HG03025 (cell line): ENCODE measurements around the gene CPPED1.

ENCODE experiments used
- ATAC-seq: cut with Tn5 transposase; IDR thresholded peaks from one replicate; pipeline ENCODE4 v1.9.1; 2021; ENCODE audit warnings: mild to moderate bottlenecking, moderate library complexity; ENCODE audit not compliant: unreplicated experiment, low FRiP score

The CPPED1 gene

DNA sequence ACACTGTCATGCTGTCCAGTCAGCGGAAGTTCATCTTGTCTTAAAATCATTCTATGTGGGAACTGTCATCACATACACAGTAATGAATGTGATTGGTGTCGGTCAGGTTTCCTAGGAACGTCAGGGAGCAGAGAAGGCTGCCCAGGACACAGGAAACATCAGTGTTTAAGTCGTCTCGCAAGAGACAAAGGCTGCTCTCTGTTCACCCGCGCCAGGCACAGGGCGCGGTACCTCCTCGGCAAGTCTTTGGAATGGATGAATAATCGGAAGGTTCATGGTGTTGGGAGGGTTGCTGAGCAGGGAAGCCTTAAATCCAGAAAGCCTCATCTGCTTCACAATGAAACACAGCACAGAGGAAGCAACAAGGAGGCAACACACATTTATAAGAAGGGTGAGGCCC is 148.2 kb downstream of the CPPED1 start:
- no peak for ATAC-seq

DNA sequence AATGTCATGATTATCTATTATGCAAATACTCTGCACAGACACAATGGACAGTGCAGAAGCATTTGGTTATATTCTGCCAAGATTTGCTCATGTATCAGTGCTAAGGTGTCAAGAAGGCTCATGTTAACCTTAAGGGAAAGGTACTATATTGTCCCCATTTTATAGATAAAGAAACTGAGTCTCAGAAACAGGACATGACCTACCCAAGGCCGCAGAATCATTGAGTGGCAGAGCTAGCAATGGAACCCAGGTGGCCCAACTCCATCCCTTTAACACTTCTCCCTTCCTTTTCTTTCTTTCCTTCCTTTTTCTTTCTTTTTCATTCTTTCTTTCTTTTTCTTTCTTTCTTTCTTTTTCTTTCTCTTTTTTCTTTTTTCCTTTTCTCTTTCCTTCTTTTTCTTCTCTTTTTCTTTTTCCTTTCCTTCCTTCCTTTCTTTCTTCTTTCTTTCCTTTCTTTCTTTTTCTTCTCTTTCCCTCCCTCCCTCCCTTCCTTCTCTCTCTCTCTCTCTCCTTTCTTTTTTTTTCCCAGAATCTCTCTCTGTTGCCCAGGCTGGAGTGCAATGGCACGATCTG is 149.8 kb downstream of the CPPED1 start:
- no peak for ATAC-seq

DNA sequence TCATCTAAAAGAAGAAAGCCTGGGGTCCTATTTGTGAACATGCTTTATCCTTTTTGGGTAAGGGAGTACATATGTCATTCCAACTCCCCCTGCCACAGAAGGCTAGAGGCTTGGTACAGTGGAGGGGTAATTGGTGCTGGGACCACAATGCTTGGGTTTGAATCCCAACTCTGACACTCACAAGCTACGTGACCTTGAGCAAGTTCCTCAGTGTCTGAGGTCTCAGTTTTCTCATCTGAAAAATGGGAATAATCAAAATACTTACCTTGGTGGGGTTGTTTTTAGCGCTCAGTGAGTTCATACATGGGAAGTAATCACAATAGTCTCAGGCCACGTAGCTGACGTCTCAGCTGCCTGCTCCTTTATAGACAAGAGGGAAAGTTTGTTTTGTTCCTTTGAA is 150.8 kb downstream of the CPPED1 start:
- ATAC-seq, result no peak

DNA sequence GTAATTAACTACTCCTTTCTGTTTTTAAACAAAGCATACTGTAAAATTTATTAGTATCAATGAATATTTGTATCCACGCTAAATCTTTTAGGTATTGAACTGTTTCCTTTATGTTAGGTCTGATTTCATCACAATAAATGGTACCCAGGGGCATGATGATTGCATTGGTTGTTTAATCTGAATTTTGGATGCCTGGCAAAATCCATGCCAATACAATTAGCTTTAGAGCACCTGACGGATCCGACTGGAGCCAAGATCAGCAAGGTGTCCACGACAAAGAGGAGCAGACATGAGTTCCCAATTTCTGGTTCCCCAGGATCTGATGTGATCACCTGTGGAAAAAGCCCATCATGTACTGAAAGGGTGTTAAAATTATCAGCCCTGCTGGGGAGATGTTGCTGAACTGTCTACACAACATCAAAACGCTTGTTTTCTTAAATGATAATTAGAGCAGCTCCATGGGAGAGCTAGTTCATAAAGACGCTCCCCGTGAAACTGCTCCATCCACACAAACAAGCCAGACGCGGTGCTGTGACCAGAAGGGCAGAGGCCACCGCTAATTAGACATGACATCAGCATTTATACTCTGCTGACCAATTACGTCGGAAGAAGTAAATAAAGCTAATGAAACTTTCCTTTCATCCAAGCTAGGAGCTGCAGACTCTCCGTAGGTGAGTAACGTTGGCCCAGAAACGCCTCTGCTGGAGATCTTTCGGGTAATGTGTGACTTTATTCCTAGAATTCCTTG is 151.7 kb downstream of the CPPED1 start:
- ATAC-seq, result no peak

DNA sequence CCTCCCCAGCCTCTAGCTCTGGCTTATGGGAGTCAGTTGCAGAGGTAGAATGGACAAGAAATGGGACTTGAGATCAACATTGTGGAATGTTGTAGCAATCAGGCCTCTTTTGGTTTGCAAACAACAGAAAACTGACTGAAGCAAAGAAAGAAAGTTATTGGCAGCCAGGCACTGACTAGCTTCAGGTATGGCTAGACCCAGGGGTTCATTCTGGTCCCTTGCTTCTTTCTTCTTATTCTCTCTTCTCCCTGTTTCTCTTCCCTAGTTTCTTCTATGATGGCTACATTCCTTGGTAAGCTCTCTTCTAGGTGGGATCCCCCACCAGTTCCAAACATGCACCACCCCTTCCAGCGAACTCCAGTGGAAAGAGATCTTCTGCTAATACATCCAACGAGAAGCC is 154.3 kb downstream of the CPPED1 start:
- no peak for ATAC-seq

DNA sequence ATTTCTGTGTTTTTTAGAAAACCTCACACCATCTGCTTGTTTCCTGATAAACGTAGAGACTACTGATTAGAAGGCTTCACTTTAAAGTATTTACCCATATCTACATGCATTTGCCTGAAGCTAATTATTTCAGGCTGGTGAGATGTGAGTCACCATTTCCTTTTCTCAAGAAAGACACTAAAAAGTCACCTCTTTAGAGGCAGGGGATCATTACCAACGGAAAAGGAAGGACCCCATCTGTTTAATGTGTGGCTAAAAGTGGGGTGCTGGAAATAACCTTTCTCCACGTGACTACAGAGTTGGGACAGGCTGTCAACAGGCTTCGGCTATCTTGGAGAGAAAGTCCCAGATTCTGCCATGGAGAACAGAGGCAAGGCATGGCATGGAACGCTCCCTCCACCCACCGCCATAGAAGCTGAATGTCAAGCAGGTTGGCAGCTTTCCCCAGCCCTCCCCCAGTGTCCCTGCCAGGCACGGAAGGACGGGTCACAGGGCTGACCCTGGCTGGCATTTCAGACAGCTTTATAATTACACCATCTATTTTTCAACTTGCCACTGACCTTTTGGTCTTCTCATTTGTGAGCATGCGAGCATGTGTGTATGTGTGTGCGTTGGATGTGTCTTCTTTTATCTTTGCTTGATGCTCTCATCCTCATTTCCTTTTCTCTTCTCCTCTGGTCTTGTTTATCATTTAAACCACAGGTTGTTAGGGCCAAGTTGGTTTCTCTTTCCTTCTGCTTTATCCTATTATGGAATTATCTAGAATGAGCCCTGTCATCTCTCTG is 157.0 kb downstream of the CPPED1 start:
- no peak for ATAC-seq

DNA sequence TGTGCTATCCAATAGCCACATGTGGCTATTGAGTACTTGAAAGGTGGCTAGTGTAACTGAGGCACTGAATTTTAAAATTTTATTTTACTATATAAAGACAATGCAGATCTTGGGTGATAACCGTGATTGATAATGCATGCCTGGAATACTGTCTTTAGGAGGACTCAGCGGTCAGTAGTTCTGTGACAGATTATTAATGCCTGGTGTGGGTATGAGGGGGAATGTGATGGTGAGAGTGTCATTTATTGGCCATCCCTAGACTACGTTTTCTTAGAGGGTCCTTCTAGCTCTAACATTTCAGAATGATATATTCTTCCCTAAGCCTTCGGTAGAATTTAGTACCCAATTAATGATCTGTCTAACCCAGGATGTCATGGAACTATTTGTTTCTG is 157.6 kb downstream of the CPPED1 start:
- ATAC-seq, result no peak

DNA sequence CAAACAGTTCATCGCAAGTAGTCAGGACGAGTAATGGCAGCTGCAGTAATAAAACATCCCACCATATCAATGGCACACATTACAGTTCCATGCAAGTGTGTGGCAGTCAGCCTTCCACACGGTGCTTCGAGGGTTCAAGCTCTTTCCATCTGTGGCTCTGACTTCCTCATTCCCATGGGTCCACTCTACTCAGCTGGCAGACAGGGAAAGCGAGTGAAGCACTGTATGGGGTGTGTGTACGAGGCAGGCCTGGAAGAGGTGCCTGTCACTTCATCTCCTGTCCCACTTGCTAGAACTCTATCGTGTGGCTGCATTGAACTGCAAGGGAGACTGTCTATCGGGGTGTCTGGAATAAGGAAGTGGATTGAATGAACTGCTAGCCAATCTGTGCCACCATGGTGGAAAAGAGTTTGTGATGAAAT is 160.6 kb downstream of the CPPED1 start:
- no peak for ATAC-seq

DNA sequence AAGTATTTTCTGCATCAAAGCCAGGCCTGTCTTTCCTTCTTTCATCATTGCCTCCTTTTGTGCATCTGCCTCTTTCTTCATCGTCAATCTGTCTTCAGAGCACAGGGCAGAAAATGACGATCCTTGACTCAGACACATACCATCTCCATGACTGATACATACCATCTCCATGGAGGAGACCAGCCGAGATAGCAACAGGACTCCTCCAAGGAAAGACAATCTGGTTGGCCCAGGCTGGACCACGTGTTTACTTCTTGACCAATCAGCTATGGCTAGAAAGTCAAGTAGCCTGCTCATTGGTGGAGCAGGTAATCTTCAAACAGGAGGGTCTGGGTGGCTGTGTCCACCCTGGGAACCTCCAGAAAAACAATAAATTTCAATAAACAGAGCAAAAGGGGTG is 164.6 kb downstream of the CPPED1 start:
- no peak for ATAC-seq

DNA sequence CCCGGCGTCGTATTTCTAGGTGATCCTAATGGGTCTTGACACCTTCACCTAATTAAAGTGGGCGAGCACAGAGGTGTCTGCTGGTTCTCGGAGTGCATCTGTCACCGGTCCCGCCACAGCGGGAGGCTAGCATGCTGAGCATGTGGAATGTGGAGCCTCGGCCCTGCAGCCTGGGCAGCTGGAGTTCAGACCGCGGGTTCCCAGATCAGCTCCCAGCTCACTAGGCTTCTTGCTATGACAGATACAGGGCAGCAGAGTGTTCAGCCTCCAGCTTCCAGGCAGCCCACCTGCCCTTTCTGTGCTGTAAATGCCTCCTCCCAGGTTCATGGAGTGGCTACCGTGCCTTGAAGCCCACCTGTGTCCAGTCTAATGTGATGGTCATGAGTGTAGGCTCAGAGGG is 166.7 kb downstream of the CPPED1 start:
- ATAC-seq, result no peak

DNA sequence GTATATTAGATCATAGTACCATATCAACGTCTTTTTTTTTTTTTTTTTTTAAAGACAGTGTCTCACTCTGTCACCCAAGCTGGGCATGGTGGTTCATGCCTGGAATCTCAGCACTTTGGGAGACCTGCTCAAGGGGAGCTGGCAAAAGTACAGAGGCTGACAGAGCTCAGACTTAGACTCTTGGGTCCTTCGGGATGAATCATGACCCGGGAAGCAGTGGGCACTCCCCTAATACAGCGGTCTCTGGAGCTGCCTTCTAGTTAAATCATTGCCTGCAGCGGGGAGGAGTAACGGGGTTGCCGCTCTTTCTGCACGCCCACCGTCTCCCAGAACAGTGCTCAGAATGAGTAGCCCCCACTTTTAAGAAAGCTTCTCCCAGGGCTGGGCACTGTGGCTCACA is 174.4 kb downstream of the CPPED1 start:
- ATAC-seq, result no peak

DNA sequence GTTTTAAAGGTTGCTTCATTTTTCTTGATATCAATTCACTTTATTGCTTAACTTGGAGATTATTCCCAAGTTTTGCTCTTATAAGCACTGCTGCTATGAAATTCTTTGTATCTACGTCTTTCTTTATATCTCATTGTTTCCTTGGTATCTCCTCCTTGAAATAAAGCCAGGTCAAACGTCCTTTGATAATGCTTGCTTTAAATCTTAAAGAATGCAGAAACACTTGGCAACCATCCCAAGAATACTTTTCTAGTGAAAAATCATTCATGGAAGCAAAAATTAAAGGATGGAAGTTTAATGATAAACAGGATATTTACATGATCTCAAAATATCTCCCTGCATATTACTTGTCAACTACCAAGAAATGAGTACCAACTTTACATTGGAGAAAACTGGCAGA is 175.2 kb downstream of the CPPED1 start:
- no peak for ATAC-seq

DNA sequence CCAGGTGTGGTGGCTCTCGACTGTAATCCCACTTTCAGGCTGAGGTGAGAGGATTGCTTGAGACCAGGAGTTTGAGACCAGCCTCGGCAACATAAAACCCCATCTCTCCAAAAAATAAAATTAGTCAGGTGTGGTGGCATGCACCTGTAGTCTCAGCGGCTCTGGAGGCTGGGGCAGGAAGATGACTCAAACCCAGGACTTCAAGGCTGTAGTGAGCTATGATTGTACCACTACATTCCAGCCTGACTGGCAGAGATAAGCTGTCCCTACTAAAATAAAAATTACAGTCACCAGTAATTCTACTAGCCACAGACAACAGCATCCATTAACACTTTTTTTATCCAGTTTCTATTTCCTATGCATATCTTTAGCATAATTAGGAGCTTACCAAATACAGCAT is 176.3 kb downstream of the CPPED1 start:
- ATAC-seq, result no peak

DNA sequence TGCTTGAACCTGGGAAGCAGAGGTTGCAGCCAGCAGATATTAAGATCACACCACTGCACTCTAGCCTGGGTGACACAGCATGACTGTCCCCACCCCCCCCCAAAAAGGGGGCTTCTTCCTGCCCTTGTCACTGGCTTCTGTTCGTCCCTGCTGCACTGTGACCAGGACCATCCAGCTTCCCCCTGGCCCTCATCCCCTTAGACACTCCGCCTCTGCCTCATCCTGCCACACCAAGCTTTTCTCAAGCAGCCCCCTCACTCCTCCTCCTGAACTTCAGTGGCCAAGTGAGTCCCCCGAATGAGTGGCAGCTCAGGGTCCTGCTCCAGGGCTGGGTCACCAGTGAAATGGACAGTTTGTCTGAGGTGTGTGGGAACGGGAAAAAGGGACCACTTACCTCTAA is 177.3 kb downstream of the CPPED1 start:
- no peak for ATAC-seq

DNA sequence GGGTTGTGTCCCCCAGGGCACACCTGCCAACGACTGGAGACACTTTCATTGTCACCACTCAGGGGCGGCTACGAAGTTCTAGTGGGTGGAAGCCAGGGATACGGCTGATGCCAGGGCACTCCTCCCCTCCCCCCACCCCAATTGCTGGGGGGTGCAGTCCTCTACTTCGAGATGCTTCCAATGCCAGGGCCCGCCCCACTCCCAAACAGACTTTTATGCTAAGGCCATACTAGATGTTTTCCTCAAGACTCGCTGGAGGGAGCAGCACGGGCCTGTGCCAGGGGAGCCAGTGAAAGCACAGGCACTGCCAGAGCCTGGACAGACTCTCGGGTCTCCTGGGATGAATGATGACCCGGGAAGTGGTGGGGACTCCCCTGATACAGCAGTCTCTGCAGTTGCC is 178.0 kb downstream of the CPPED1 start:
- ATAC-seq, result no peak

DNA sequence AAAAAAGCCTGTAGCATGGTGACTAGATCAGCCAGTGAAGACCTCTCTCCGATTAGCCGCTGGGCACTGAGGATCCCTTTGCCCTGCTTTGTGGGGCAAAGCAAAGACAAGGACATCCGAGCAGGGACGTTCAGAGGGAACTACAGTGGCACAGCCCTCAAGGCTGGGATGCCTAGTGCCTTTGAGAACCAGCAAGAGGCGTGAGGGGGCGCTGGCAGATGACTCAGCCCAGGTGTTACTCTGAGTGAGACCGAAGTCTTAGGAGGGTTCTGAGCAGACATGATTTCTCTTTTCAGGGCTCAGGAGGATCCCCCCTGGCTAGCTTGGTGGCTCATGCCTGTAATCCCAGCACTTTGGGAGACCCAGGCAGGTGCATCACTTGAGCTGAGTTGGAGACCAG is 178.6 kb downstream of the CPPED1 start:
- ATAC-seq, result no peak

DNA sequence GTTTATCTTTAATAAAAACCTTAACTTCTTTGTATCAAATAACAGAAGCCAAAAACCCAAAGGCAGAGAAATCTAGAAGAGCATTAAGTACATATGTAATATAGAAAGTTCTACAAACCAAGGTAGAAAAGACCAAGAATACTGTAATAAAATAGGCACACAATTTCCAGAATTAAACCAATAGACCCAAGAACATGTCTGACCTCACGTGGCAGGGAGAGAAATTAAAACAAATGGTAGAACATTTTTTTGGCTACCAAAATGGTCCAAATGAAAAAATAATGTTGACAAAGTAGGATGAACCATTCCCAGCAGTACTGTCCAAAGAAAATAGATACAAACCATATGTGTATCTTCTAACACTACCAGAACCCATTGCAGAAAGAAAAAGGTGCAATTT is 183.5 kb downstream of the CPPED1 start:
- ATAC-seq, result no peak

DNA sequence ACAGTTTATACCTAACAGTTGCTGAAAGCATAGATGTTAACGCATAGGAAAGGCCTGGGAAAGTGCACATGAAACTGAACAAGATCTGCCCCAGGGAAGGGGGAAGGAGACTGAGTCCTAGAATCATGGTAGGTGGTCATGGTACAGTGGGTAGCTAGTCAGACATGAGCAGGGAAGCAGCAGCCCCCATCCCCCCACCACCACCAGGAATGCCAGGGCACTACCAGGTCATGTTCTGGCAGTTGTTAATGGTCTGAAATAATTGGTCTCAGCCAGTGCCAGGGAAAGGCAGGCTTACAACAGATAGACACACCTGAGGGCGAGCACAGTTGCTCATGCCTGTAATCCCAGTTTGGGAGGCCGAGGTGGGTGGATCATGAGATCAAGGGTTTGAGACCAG is 185.2 kb downstream of the CPPED1 start:
- ATAC-seq, result no peak

DNA sequence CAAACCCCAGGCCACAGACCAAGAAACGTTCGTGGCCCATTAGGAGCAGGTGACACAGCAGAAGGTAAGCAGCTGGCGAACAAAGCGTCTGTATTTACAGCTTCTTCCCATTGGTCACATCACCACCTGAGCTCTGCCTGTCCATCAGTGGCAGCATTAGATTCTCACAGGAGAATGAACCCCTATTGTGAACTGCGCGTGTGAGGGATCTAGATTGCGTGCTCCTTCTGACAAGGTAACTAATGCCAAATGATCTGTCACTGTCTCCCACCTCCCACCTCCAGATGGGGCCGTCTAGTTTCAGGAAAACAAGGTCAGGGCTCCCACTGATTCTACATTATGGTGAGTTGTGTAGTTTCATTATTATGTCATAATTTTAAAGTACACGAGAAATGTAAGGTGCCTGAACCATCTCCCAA is 186.3 kb downstream of the CPPED1 start:
- ATAC-seq, result no peak

DNA sequence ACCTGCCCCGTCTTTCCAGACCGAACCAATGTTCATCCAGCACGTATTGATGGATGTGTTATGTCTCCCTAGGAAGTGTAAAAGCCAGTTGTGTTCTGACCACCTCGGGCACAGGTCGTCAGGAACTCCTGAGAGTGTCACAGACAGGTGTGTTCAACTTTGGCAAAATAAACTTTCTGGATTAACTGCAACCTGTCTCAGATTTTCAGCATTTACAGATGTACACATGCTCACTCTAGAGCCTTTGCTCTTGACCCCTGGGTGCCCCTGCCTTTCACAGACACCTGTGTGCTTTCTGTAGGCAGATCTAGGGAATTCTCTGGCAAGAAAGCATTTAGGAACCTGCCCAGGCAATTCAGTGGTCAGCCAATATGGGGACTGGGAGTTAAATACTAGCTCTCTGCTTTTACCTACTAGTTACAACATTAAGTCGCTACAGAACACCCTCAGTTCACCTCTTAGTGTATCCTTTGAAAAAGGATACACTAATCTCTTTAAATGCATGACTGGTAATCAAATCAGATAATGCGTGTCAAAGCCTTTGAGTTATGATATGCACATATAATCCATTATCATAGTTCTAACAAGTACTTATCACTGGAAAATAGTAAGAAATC is 188.9 kb downstream of the CPPED1 start:
- no peak for ATAC-seq

DNA sequence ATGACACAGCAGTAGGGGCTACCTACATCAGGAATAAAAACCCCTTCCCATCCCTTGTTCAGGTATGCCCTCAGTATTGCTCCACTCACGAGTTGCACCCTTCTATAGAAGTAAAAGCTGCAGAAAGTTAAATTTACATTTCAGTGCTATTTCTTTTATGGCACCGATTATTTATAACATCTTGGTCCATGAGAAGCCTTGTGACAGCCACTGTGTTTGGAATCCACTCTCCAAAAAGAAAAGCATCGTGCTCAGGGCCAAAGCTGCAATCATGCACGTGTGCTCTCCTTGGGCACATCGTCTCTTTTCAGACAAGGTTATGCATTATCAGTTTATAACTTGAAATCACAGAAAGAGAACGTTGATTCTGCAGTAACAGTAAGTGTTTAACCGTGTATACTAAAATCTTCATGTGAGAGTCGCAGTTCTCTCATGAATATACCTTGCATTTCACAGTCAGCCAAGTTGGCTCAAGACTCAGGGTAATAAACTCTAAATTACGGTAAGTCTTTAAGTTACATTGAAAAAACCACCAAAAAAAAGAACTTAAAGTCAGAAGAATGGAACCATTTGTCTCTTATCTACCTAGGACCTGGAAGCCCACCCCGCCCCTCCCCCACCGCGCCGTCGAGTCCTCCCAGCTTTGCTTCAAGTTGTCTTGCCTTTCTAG is 189.6 kb downstream of the CPPED1 start:
- ATAC-seq, result no peak
